Activated CD8-positive, alpha-beta memory T cell treated with anti-CD3 and anti-CD28 coated beads for 24 hours (primary cell): ENCODE results near the gene ZNF750.
A peak's percentile ranks its signal among the peaks of the same experiment; 100 is the strongest.
"Not testable (repeated sequence)": the region's sequence is repeated elsewhere in the genome, so short reads cannot be mapped to it uniquely, and the experiment has no call there.

Source experiments
- DNase-seq: peaks from one replicate; pipeline ENCODE4 v3.0.0-alpha.2; 2020

The ZNF750 gene

DNA sequence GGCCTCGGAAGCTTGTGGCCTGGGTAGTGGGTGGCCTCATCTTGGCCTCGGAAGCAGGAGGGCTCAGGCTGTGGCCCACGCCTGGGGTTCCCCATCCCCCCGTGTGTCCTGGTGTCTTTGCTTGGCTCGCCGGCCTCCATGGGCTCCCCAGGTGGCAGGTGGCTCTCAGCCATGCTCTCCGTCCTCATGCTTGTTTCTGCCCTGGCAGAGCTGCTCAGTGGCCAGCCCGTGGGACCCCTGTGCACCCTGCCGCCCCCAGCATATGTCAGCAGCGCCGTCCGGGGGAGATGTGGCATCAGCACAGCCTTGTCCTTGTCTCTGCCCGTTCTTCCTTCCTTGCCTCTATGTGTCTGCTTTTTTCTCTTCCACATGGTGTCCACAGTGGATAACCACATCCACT is 49.4 kb downstream of the ZNF750 start:
- DNase-seq: no peak

- DNase-seq: no peak
Measured at GRCh38 chr17:82789806-82790205, 50.0 kb downstream of the ZNF750 start.

GRCh38 chr17:82789051-82789592 is 50.7 kb downstream of the ZNF750 start:
- no peak for DNase-seq

- DNase-seq: no peak
Measured at GRCh38 chr17:82788206-82789001, 51.4 kb downstream of the ZNF750 start.

GRCh38 chr17:82787081-82787848 is 52.6 kb downstream of the ZNF750 start:
- DNase-seq: no peak

DNA sequence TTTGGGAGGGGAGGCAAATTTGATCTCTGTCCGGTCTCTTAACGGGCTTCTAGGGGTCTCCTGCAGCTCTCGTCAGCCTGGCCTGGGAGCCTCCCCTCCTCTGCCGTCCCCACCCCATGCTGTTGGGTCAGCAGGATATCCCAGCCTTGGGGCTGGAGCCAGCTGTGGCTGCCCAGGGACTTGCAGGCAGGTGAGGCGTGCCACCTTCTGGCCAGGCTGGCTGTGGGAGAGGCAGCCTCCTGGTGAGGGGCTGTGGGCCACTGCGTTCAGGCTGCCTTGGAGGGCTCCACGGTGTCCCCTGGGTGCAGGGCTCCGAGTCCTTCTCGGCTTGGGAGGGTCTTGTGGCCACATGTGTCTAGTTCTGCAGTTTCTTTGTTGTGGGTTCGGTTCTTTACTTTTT is 53.4 kb downstream of the ZNF750 start:
- no peak for DNase-seq

DNA sequence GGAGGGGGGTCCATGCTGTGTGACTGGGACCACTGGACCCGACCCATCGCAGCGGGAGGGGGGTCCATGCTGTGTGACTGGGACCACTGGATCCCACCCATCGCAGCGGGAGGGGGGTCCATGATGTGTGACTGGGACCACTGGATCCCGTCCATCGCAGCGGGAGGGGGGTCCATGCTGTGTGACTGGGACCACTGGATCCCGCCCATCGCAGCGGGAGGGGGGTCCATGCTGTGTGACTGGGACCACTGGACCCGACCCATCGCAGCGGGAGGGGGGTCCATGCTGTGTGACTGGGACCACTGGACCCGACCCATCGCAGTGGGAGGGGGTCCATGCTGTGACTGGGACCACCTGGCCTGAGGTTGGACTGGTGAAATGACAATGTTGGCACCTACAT is 54.2 kb downstream of the ZNF750 start:
- DNase-seq: not testable (repeated sequence)

- DNase-seq: no peak
Measured at GRCh38 chr17:82783498-82783897, 56.3 kb downstream of the ZNF750 start.

DNA sequence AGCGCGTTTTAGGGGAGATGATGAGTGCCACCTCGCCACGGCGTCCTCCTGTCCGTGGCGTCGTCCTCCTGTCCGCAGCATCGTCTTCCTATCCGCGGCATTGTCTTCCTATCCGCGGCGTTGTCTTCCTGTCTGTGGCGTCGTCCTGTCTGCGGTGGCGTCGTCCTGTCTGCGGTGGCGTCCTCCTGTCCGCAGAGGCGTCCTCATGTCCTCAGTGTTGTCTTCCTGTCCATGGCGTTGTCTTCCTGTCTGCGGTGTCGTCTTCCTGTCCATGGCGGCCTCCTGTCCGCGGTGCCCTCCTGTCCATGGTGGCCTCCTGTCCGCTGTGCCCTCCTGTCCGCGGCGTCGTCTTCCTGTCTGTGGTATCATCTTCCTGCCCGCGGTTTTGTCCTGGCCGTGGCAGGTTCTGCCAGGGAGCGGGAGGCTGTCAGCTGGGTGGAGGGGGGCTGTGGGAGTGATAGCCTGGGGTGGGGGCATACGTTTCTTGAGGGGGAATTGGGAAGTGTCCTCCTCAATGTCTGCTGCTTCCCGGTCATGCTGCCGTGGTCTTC is 57.1 kb downstream of the ZNF750 start:
- no peak for DNase-seq

GRCh38 chr17:82781894-82782274 is 57.9 kb downstream of the ZNF750 start:
- peak; percentile 93 for DNase-seq

DNA sequence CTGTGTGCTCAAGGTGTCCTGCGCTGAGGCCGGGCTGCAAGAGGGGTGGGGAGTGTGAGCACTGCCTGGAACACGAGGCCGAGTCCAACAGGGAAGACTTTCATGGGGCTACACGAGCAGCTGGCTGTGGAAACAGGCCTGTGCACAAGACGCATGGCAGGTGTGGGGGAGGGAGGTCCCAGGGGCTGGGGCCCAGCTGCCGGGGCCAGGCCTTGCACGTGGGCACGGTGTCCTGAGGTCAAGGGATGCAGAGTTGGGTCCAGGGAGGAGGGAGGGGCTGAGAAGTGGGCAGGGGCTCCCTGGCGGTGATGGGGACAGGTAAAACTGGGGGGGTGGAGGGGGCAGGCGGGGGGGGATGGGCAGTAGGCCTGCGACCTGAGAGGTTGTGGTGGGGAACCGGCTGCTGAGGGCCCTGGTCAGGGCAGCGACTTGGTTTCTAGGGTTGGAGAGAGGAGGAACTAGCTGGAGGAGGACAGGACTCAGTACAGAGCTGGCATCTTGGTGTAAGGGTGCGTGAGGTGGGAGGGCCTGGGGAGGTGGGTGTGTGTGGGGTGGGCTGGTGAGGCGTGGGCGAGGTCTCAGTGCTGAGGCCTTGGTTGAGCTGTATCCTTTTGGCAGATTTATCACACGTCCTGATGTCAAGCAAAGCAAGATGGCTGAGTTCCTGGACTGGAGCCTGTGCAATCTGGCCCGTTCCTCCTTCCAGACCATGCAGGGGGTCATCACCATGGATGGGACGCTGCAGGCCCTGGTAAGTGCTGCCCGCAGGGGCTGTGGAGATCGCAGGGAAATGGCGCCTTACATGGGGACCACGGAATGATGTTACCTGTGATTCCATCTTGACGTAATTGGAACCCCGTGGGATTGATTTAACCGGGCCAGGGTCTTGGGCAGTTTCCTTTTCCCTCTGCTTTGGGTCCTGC is 58.6 kb downstream of the ZNF750 start:
- DNase-seq: no peak

DNA sequence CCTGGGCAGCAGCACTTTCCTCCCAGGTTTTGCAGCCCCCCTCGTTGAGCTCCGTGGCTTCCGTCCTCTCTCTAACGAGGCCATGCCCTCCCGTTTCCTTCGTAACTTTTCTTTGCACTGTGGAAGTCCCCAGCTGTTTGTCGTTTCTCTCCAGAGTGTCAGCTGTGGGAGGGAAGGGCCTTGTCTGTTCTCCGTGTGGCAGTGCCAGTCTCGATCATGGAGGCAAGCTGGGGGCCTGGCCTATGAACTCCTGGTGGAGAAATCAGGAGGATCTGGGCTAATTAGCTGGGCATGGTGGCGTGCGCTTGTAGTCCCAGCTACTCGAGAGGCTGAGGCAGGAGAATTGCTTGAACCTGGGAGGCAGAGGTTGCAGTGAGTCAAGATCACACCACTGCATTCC is 59.6 kb downstream of the ZNF750 start:
- DNase-seq: no peak

GRCh38 chr17:82779541-82779940 is 60.3 kb downstream of the ZNF750 start:
- no peak for DNase-seq
